NCI-H774 (cell line): Measurements from ENCODE around the gene DTNA.

ENCODE experiments used
- DNase-seq: peaks from one replicate; lab custom pipeline; 2025; lab: John Stamatoyannopoulos, UW

Gene DTNA

GRCh38 chr18:34807106-34807796 lies 97.2 kb downstream of the DTNA start:
- no peak for DNase-seq

- no peak for DNase-seq
Measured at GRCh38 chr18:34808389-34808788, 98.3 kb downstream of the DTNA start.

GRCh38 chr18:34809451-34810072 lies 99.5 kb downstream of the DTNA start:
- DNase-seq, result no peak

- DNase-seq, result no peak
Measured at GRCh38 chr18:34816183-34816582, 106.1 kb downstream of the DTNA start.

GRCh38 chr18:34817636-34818035 lies 107.5 kb downstream of the DTNA start:
- no peak for DNase-seq

- DNase-seq, result no peak
Measured at GRCh38 chr18:34818064-34818463, 108.0 kb downstream of the DTNA start.

- no peak for DNase-seq
Measured at GRCh38 chr18:34820360-34821065, 110.4 kb downstream of the DTNA start.

GRCh38 chr18:34821669-34822210 lies 111.6 kb downstream of the DTNA start:
- no peak for DNase-seq

- no peak for DNase-seq
Measured at GRCh38 chr18:34828093-34828492, 118.0 kb downstream of the DTNA start.

- DNase-seq, result no peak
Measured at GRCh38 chr18:34834897-34835296, 124.8 kb downstream of the DTNA start.

- no peak for DNase-seq
Measured at GRCh38 chr18:34835466-34835865, 125.4 kb downstream of the DTNA start.

- no peak for DNase-seq
Measured at GRCh38 chr18:34837769-34838272, 127.7 kb downstream of the DTNA start.

- DNase-seq, result no peak
Measured at GRCh38 chr18:34838669-34839068, 128.6 kb downstream of the DTNA start.

- no peak for DNase-seq
Measured at GRCh38 chr18:34840256-34840826, 130.2 kb downstream of the DTNA start.

- DNase-seq, result no peak
Measured at GRCh38 chr18:34841891-34842290, 131.8 kb downstream of the DTNA start.

- DNase-seq, result no peak
Measured at GRCh38 chr18:34844072-34844471, 134.0 kb downstream of the DTNA start.

- DNase-seq, result no peak
Measured at GRCh38 chr18:34844732-34845459, 134.8 kb downstream of the DTNA start.

- DNase-seq, result no peak
Measured at GRCh38 chr18:34847408-34847807, 137.3 kb downstream of the DTNA start.

- no peak for DNase-seq
Measured at GRCh38 chr18:34848156-34848555, 138.1 kb downstream of the DTNA start.

- DNase-seq, result no peak
Measured at GRCh38 chr18:34848695-34849094, 138.6 kb downstream of the DTNA start.

GRCh38 chr18:34857320-34857719 lies 147.2 kb downstream of the DTNA start:
- no peak for DNase-seq

GRCh38 chr18:34858188-34858587 lies 148.1 kb downstream of the DTNA start:
- no peak for DNase-seq
